ENCODE data around the gene SUMF1.

- TF ChIP-seq POLR2AphosphoS5 (IDR thresholded peaks at IDR 0.05; ENCODE audit: low read depth, low read length) (no peak), TAF1 (IDR thresholded peaks at IDR 0.05; ENCODE audit: borderline replicate concordance, insufficient read depth, low read length) (no peak)
These were observed 87.1 kb downstream of the SUMF1 start for GRCh38 chr3:4380013-4380412.

Data from PFSK-1 (cell line).